ENCODE measurements around the gene TMC8.

Gene TMC8

GRCh38 chr17:78120537-78120936, 10.0 kb upstream of the TMC8 start:
- no peak for DNase-seq (ENCODE audit: low read depth)
- TF ChIP-seq CTCF (IDR thresholded peaks at IDR 0.05; ENCODE audit: insufficient read depth, low read depth, low read length, missing control alignments), result no peak
- no peak overlapping the region for H3K4me3 ChIP-seq (ENCODE audit: low read depth, low read length)

GRCh38 chr17:78120971-78121800, 9.4 kb upstream of the TMC8 start:
- H3K4me3 ChIP-seq (ENCODE audit: low read depth, low read length), result peak overlapping the region; percentile 30
- DNase-seq (ENCODE audit: low read depth), result peak; percentile 60
- TF ChIP-seq CTCF (IDR thresholded peaks at IDR 0.05; ENCODE audit: insufficient read depth, low read depth, low read length, missing control alignments), result no peak

GRCh38 chr17:78121801-78122215, 8.8 kb upstream of the TMC8 start:
- H3K4me3 ChIP-seq (ENCODE audit: low read depth, low read length), result peak overlapping the region; percentile 30
- no peak for DNase-seq (ENCODE audit: low read depth)
- TF ChIP-seq CTCF (IDR thresholded peaks at IDR 0.05; ENCODE audit: insufficient read depth, low read depth, low read length, missing control alignments), result no peak

GRCh38 chr17:78122216-78122930, 8.2 kb upstream of the TMC8 start:
- TF ChIP-seq CTCF (IDR thresholded peaks at IDR 0.05; ENCODE audit: insufficient read depth, low read depth, low read length, missing control alignments), result no peak
- no peak for DNase-seq (ENCODE audit: low read depth)
- H3K4me3 ChIP-seq (ENCODE audit: low read depth, low read length), result peak overlapping the region; percentile 30

- DNase-seq (ENCODE audit: low read depth), result no peak
- H3K4me3 ChIP-seq (ENCODE audit: low read depth, low read length), result no peak overlapping the region
- TF ChIP-seq CTCF (IDR thresholded peaks at IDR 0.05; ENCODE audit: insufficient read depth, low read depth, low read length, missing control alignments), result no peak
Observed at GRCh38 chr17:78122931-78123249, 7.7 kb upstream of the TMC8 start.

- H3K4me3 ChIP-seq (ENCODE audit: low read depth, low read length), result no peak overlapping the region
- no peak for DNase-seq (ENCODE audit: low read depth)
- TF ChIP-seq CTCF (IDR thresholded peaks at IDR 0.05; ENCODE audit: insufficient read depth, low read depth, low read length, missing control alignments), result no peak
Observed at GRCh38 chr17:78123258-78123929, 7.2 kb upstream of the TMC8 start.

All from GM12865 (cell line).